ENCODE data around the gene MRPL17.

The MRPL17 gene

GRCh38 chr11:6631361-6631890, 51.7 kb downstream of the MRPL17 start:
- DNase-seq, result no peak

- DNase-seq, result no peak
Observed at GRCh38 chr11:6630632-6631291, 52.4 kb downstream of the MRPL17 start.

All from CD4-positive, alpha-beta T cell treated with Interleukin-17A for 1 hour (primary cell).